LNCAP (cell line): ENCODE measurements around the gene CRY1.

Source experiments
- CTCF ChIP-seq: fragments of 450-650 bp; IDR thresholded peaks from 2 replicates; pipeline ENCODE4 v1.5.1; 2017; ENCODE audit warnings: mild to moderate bottlenecking

CRY1 gene

GRCh38 chr12:107130830-107131611, 37.7 kb upstream of the CRY1 start:
- no peak for TF ChIP-seq CTCF

- no peak for TF ChIP-seq CTCF
Observed at GRCh38 chr12:107129315-107129930, 36.1 kb upstream of the CRY1 start.

GRCh38 chr12:107127482-107128430, 34.4 kb upstream of the CRY1 start:
- no peak for TF ChIP-seq CTCF

GRCh38 chr12:107126796-107127481, 33.6 kb upstream of the CRY1 start:
- peak; percentile 47 for TF ChIP-seq CTCF

- TF ChIP-seq CTCF: no peak
Observed at GRCh38 chr12:107125833-107126232, 32.5 kb upstream of the CRY1 start.

GRCh38 chr12:107122452-107122958, 29.2 kb upstream of the CRY1 start:
- no peak for TF ChIP-seq CTCF

- TF ChIP-seq CTCF: no peak
Observed at GRCh38 chr12:107119091-107119490, 25.7 kb upstream of the CRY1 start.
